ENCODE results near the gene FOXR1. TPM values are rescaled to one million over a fixed set of nuclear protein-coding genes. Genes with fewer than 3 reads are reported as not detected.

Gene FOXR1, protein sequence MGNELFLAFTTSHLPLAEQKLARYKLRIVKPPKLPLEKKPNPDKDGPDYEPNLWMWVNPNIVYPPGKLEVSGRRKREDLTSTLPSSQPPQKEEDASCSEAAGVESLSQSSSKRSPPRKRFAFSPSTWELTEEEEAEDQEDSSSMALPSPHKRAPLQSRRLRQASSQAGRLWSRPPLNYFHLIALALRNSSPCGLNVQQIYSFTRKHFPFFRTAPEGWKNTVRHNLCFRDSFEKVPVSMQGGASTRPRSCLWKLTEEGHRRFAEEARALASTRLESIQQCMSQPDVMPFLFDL
- total RNA-seq = not detected
- long read RNA-seq = 0 reads

DNA sequence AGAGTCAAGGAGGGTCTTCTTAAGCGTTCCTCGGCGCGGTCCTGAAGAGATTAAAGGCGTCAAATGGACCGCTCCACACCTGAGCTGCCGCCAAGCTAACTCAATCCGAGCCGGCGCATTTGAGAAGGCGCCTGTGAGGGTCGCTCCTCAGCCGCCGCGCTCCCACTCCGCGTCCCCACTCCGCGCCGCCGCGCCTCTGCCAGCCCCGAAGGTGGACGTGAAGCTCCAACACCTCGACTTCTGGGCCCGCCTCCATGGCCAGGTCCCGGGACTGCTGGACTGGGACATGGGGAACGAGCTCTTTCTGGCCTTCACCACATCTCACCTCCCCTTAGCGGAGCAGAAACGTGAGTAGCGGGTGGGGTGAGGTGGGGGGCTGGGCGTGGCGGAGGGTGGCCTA, at the start of gene FOXR1:
FOXR1 (plus strand) TSS at position 116 of the 400 bp plus-strand sequence; CDS start at position 287, 171 bp downstream.
- no peak within 1 kb of the TSS for H3K27ac ChIP-seq
- H3K27me3 ChIP-seq (ENCODE audit: low read depth) = peaks cover 6% of the 10 kb centered on the region
- H3K4me1 ChIP-seq = no peaks in the 10 kb centered on the region
- ATAC-seq = no peak
- no peak within 1 kb of the TSS for H3K4me3 ChIP-seq
- no peak for DNase-seq
- no peaks in the 10 kb centered on the region for H3K36me3 ChIP-seq
- H3K9me3 ChIP-seq = no peaks in the 10 kb centered on the region
- intact Hi-C loops (cut with DNase I) = no loop called here
- TF ChIP-seq, protein P1, sequence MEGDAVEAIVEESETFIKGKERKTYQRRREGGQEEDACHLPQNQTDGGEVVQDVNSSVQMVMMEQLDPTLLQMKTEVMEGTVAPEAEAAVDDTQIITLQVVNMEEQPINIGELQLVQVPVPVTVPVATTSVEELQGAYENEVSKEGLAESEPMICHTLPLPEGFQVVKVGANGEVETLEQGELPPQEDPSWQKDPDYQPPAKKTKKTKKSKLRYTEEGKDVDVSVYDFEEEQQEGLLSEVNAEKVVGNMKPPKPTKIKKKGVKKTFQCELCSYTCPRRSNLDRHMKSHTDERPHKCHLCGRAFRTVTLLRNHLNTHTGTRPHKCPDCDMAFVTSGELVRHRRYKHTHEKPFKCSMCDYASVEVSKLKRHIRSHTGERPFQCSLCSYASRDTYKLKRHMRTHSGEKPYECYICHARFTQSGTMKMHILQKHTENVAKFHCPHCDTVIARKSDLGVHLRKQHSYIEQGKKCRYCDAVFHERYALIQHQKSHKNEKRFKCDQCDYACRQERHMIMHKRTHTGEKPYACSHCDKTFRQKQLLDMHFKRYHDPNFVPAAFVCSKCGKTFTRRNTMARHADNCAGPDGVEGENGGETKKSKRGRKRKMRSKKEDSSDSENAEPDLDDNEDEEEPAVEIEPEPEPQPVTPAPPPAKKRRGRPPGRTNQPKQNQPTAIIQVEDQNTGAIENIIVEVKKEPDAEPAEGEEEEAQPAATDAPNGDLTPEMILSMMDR (IDR thresholded peaks at IDR 0.05) = no peak

DNA sequence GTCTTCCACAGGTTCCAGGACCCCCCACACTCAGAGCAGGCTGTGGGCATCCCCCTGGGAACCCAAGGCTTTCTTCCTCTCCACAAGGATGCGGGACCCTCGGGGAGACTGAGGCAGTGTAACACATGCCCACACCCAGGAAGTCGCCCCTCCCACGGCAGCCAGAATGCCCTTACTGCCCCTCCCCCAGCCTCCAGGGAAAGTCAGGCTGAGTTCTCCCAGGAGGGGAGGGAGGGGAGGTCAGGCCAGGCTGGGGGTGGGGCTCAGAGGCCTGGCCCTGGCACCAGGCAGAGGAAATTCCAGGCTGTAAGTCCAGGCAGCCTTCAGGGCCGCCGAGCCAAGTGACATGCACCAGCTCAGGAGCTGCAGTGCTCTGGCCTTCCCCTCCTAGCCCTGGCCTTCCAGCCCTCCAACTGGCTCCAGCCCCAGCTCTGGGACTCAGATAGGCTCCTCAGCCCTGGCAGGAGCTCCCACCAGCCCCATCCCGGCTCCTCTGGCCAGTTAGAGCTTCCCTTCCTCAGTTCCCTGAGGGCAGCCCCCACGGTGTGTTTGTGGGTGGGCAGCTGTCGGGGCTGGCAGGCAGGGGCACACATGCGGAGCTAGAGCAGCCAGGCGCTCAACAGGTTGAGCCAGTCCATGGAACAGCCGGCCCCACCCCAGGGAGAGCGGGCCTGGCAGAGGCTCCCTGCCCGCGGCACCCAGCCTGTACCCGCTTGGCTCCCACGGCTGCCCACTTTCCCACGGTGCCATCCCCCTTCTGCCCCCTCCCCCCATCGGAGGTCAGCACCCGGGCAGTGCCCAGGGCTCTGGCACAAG, 49.4 kb upstream of the FOXR1 start:
- H3K36me3 ChIP-seq = no peaks in the 10 kb centered on the region
- intact Hi-C loops (cut with DNase I) = no loop called here
- no peaks in the 10 kb centered on the region for H3K27me3 ChIP-seq (ENCODE audit: low read depth)
- ATAC-seq (peak; percentile 58 to 63), DNase-seq (peak; percentile 87)
- H3K4me1 ChIP-seq = peaks cover 88% of the 10 kb centered on the region
- H3K27ac ChIP-seq = peak overlapping the region; percentile 90
- no peaks in the 10 kb centered on the region for H3K9me3 ChIP-seq
- H3K4me3 ChIP-seq = peak overlapping the region; percentile 93
- TF ChIP-seq, protein P1 (IDR thresholded peaks at IDR 0.05) = no peak

DNA sequence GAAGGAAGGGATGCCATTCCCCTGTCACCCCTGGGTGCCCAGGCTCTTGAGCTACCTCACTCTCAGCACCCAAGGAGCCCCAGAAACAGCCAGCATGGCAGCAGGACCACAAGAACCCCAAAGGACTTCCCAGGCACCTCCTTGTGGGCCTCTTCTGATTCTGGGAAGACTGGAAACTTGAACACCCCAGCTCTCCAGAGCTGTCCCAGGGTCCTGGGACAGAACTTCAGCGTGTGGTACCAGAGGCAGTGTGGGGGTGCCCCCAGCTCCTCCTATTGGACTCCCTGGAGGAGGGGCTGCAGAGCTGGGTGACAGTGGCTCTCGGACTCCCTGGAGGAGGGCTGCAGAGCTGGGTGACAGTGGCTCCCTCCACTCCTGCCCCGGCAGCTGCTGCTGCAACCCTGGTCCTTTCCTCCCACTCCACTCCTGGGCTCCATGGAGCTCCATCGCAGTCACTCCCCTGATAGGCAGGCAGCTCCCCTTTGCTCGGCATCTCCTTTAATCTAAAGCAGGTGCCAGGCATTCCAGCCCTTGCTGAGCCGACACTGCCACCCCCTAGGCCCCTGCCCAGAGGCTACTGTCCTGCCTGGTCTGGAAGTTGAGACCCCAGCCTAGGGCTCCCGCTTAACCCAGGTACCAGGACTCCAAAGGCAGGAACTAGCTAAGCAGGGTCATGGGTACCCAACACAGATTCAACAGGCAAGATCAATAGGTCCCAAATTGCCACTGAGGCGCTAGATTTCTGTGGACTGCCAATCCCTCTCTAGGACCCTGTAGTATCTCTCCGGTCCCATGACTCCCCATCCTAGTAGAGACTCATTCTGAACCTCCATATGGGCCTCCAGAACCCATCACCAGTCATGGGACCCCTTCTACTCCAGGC, 48.6 kb upstream of the FOXR1 start:
- intact Hi-C loops (cut with DNase I) = no loop called here

DNA sequence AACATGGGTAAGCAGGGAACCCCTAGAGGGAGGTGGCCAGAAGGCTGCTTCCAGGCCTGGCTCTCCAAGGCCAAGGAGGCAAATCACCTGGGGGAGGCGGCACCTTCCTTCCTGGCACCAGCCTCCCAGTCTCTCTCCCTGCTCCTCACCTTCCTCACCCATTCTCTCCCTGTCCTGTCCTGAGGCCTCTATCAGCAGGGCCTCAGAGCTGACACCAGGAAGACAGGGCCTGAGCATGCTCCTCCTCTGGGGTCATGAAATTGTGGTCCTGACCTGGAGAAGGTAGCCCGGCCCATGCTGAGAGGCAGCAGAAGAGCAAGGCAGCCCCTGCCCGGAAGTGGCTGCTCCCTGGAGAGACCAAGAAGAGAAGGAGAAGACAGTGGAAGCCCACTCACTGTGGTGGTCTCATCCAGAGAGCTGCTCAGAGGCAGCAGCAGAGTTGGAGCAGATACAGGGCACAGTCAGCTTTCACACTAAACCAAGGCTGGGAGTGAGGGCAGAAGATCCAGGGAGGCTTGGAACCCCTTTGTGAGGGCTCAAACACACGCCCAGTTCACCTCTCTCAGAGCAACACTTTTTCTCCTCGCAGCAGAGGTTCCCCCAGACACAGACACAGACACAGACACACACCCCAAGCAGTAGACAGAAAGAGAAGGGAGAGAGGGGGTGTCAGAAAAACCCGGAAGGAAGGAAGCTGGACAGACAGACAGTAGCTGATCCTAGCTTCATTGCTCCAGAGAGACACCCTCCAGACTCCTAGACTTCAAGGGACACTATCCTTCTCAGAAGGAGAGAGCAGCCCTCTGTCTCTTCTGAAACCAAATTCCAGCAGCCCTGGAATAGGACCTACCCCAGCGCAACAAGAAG, 47.6 kb upstream of the FOXR1 start:
- no peaks in the 10 kb centered on the region for H3K36me3 ChIP-seq
- no peaks in the 10 kb centered on the region for H3K27me3 ChIP-seq (ENCODE audit: low read depth)
- peak overlapping the region; percentile 93 for H3K4me3 ChIP-seq
- no peaks in the 10 kb centered on the region for H3K9me3 ChIP-seq
- H3K27ac ChIP-seq = peak overlapping the region; percentile 90
- DNase-seq = no peak
- TF ChIP-seq, protein P1 (IDR thresholded peaks at IDR 0.05) = no peak
- H3K4me1 ChIP-seq = peaks cover 85% of the 10 kb centered on the region
- ATAC-seq = no peak
- intact Hi-C loops (cut with DNase I) = no loop called here

More for the DNA sequence above, 48.6 kb upstream of the FOXR1 start:
- Histone ChIP-seq H3K9me3 (no peaks in the 10 kb centered on the region), H3K27me3 (ENCODE audit: low read depth) (no peaks in the 10 kb centered on the region), H3K27ac (peak overlapping the region; percentile 90), H3K4me3 (peak overlapping the region; percentile 93), H3K4me1 (peaks cover 88% of the 10 kb centered on the region), H3K36me3 (no peaks in the 10 kb centered on the region)
- TF ChIP-seq, protein P1 (IDR thresholded peaks at IDR 0.05) = no peak
- DNase-seq (no peak), ATAC-seq (no peak)
